Measurements from ENCODE around the gene HELZ2.

Gene HELZ2

DNA sequence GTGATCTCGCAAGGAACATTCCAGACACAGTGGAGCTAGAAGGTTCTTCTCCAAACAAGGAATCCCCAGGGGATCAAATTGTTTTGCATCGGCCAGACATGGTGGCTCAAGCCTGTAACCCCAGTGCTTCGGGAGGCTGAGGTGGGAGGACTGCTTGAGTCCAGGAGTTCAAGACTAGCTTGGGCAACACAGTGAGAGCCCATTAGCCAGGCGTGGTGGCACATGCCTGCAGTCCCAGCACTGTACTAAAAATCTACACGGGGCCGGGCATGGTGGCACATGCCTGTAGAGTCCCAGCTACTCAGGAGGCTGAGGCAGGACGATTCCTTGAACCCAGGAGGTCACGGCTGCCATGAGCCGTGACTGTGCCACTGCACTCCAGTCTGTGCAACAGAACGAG, 37.6 kb upstream of the HELZ2 start:
- Histone ChIP-seq H3K4me1 (ENCODE audit: control insufficient read depth, insufficient read depth, low read length) (no peaks in the 10 kb centered on the region), H3K9me3 (ENCODE audit: control insufficient read depth, insufficient read depth, low read depth, low read length) (no peaks in the 10 kb centered on the region), H3K36me3 (ENCODE audit: control insufficient read depth in 2 of 2, insufficient read depth in 1 of 2, low read length in 2 of 2) (peaks cover 6 to 22% of the 10 kb centered on the region in 2 experiments; a peak in 2 of 3 replicates), H3K4me3 (ENCODE audit: low read depth, low read length) (no peak overlapping the region), H3K27ac (ENCODE audit: extremely low read depth, low read depth, low read length) (no peak overlapping the region)
- TF ChIP-seq ZNF169 (tag by site-specific recombination; IDR thresholded peaks at IDR 0.05), result no peak
- no peak for TF ChIP-seq MYNN (tag by site-specific recombination; IDR thresholded peaks at IDR 0.05; ENCODE audit: borderline replicate concordance)
- POLR2A ChIA-PET, result interaction anchor here (0.6 kb wide), 1 partner anchor 40 kb away, joined by 3 read pairs; no protein-coding TSS in a partner anchor
- CTCF ChIA-PET, result interaction anchor here (0.6 kb wide), 1 partner anchor 9 kb away, joined by 3 read pairs; no protein-coding TSS in a partner anchor

DNA sequence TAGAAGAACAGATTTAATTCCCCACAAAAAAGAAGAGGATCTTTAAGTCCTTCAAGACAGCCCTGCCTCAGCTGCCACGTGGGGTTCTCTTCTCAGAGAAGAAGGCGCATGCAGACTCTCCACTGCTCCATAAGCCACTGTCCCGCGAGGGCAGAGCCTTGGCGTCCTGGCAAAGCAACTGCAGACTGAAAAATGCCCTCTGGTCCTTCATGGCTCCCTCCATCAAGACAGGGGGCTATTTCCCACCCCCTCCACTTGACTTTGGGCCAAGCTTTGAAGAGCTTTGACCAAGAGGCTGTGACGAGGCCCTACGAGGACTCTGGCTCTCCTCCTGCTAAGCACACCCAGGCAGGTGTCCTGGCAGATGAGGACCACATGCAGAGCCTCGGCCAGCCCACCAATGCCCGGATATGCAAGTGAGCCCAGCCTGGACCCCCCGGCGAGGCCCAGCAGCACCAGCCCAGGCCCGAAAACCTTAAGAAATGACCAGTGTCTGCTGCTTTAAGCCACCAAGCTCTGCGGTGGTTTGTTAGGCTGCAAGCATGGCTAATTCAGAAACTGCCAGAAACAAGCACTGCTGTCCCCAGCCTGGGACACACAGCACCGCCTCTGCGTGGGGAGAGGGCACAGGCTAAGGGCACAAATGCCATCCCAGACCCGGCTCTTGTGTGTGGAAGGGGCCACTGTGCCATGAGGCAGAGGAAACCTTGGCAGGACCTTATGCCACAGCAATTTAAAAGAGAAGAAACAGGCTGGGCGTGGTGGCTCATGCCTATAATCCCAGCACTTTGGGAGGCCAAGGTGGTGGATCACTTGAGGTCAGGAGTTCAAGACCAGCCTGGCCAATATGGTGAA, 36.8 kb upstream of the HELZ2 start:
- Histone ChIP-seq H3K36me3 (ENCODE audit: control insufficient read depth in 2 of 2, insufficient read depth in 1 of 2, low read length in 2 of 2) (peaks cover 6 to 15% of the 10 kb centered on the region in 2 experiments; a peak in 2 of 3 replicates), H3K27ac (ENCODE audit: extremely low read depth, low read depth, low read length) (0 out of 2 replicates have a peak overlapping the region, but pooled peaks have one; percentile 16), H3K4me1 (ENCODE audit: control insufficient read depth, insufficient read depth, low read length) (no peaks in the 10 kb centered on the region), H3K4me3 (ENCODE audit: low read depth, low read length) (no peak overlapping the region), H3K9me3 (ENCODE audit: control insufficient read depth, insufficient read depth, low read depth, low read length) (no peaks in the 10 kb centered on the region)
- POLR2A ChIA-PET, result no interaction called here
- CTCF ChIA-PET, result no interaction called here
- no peak for TF ChIP-seq ZNF239 (tag by site-specific recombination; IDR thresholded peaks at IDR 0.05)
- no peak for TF ChIP-seq ZNF792 (tag by site-specific recombination; IDR thresholded peaks at IDR 0.05)
- TF ChIP-seq IKZF3 (tag by site-specific recombination; IDR thresholded peaks at IDR 0.05), result no peak
- TF ChIP-seq, protein P1, sequence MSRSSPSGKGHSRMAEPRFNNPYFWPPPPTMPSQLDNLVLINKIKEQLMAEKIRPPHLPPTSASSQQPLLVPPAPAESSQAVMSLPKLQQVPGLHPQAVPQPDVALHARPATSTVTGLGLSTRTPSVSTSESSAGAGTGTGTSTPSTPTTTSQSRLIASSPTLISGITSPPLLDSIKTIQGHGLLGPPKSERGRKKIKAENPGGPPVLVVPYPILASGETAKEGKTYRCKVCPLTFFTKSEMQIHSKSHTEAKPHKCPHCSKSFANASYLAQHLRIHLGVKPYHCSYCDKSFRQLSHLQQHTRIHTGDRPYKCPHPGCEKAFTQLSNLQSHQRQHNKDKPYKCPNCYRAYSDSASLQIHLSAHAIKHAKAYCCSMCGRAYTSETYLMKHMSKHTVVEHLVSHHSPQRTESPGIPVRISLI (tag by site-specific recombination; IDR thresholded peaks at IDR 0.05), result no peak

DNA sequence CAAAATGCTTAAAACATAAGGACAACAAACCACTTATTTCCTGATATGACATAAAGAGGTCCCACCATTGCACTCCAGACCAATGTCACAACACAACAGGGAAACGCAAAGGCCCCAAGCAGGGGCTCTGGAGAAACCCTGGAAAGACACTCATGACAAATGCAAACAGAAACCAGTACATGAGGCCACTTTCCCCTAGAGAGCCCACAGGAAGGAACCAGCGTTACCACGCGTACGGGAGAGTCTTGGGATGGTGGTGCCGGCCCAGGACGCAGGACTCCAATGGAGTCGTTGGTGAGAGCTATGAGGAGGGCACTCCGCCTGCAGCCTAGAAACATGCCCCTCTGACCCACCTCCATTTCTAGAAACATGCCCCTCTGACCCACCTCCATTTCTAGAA, 32.6 kb upstream of the HELZ2 start:
- Histone ChIP-seq H3K4me1 (ENCODE audit: control insufficient read depth, insufficient read depth, low read length) (no peaks in the 10 kb centered on the region), H3K27ac (ENCODE audit: extremely low read depth, low read depth, low read length) (no peak overlapping the region), H3K4me3 (ENCODE audit: low read depth, low read length) (no peak overlapping the region), H3K9me3 (ENCODE audit: control insufficient read depth, insufficient read depth, low read depth, low read length) (no peaks in the 10 kb centered on the region), H3K36me3 (ENCODE audit: control insufficient read depth in 2 of 2, insufficient read depth in 1 of 2, low read length in 2 of 2) (peaks cover 0 to 20% of the 10 kb centered on the region in 2 experiments; a peak in 2 of 3 replicates)
- CTCF ChIA-PET, result no interaction called here
- POLR2A ChIA-PET, result interaction anchor here (0.7 kb wide), 1 partner anchor 33 kb away, joined by 3 read pairs; no protein-coding TSS in a partner anchor
- no peak for TF ChIP-seq ZNF670 (tag by site-specific recombination; IDR thresholded peaks at IDR 0.05; ENCODE audit: low read depth)
- no peak for TF ChIP-seq MYNN (tag by site-specific recombination; IDR thresholded peaks at IDR 0.05; ENCODE audit: borderline replicate concordance)
- no peak for TF ChIP-seq ZNF292 (tag by site-specific recombination; IDR thresholded peaks at IDR 0.05; ENCODE audit: borderline replicate concordance, low read depth)
- no peak for TF ChIP-seq GLIS1 (tag by site-specific recombination; IDR thresholded peaks at IDR 0.05)
- TF ChIP-seq ZNF133 (tag by site-specific recombination; IDR thresholded peaks at IDR 0.05), result no peak
- TF ChIP-seq, protein P2, sequence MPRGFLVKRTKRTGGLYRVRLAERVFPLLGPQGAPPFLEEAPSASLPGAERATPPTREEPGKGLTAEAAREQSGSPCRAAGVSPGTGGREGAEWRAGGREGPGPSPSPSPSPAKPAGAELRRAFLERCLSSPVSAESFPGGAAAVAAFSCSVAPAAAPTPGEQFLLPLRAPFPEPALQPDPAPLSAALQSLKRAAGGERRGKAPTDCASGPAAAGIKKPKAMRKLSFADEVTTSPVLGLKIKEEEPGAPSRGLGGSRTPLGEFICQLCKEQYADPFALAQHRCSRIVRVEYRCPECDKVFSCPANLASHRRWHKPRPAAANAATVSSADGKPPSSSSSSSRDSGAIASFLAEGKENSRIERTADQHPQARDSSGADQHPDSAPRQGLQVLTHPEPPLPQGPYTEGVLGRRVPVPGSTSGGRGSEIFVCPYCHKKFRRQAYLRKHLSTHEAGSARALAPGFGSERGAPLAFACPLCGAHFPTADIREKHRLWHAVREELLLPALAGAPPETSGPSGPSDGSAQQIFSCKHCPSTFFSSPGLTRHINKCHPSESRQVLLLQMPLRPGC (tag by site-specific recombination; IDR thresholded peaks at IDR 0.05), result no peak
- TF ChIP-seq ZNF426 (tag by site-specific recombination; IDR thresholded peaks at IDR 0.05), result no peak
- no peak for TF ChIP-seq ZNF223 (tag by site-specific recombination; IDR thresholded peaks at IDR 0.05)
- TF ChIP-seq, protein P3, sequence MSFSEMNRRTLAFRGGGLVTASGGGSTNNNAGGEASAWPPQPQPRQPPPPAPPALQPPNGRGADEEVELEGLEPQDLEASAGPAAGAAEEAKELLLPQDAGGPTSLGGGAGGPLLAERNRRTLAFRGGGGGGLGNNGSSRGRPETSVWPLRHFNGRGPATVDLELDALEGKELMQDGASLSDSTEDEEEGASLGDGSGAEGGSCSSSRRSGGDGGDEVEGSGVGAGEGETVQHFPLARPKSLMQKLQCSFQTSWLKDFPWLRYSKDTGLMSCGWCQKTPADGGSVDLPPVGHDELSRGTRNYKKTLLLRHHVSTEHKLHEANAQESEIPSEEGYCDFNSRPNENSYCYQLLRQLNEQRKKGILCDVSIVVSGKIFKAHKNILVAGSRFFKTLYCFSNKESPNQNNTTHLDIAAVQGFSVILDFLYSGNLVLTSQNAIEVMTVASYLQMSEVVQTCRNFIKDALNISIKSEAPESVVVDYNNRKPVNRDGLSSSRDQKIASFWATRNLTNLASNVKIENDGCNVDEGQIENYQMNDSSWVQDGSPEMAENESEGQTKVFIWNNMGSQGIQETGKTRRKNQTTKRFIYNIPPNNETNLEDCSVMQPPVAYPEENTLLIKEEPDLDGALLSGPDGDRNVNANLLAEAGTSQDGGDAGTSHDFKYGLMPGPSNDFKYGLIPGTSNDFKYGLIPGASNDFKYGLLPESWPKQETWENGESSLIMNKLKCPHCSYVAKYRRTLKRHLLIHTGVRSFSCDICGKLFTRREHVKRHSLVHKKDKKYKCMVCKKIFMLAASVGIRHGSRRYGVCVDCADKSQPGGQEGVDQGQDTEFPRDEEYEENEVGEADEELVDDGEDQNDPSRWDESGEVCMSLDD (tag by site-specific recombination; IDR thresholded peaks at IDR 0.05), result no peak
- TF ChIP-seq ZNF155 (tag by site-specific recombination; IDR thresholded peaks at IDR 0.05), result no peak
- TF ChIP-seq ZNF146 (tag by site-specific recombination; IDR thresholded peaks at IDR 0.05), result no peak
- no peak for TF ChIP-seq ZBTB8A (tag by site-specific recombination; IDR thresholded peaks at IDR 0.05)
- no peak for TF ChIP-seq IKZF3 (tag by site-specific recombination; IDR thresholded peaks at IDR 0.05)
- no peak for TF ChIP-seq PRDM1 (tag by site-specific recombination; IDR thresholded peaks at IDR 0.05)
- TF ChIP-seq, protein P4, sequence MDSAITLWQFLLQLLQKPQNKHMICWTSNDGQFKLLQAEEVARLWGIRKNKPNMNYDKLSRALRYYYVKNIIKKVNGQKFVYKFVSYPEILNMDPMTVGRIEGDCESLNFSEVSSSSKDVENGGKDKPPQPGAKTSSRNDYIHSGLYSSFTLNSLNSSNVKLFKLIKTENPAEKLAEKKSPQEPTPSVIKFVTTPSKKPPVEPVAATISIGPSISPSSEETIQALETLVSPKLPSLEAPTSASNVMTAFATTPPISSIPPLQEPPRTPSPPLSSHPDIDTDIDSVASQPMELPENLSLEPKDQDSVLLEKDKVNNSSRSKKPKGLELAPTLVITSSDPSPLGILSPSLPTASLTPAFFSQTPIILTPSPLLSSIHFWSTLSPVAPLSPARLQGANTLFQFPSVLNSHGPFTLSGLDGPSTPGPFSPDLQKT (IDR thresholded peaks at IDR 0.05; ENCODE audit: borderline replicate concordance, low read depth, low read length), result no peak

Measured in HEK293 (cell line).